AG08395 (cell line): ENCODE data around the gene BRAT1.

Experiments
- DNase-seq: peaks from one replicate; pipeline ENCODE4 v3.0.0; 2012; ENCODE audit warnings: mixed read lengths, low spot score

The BRAT1 gene

DNA sequence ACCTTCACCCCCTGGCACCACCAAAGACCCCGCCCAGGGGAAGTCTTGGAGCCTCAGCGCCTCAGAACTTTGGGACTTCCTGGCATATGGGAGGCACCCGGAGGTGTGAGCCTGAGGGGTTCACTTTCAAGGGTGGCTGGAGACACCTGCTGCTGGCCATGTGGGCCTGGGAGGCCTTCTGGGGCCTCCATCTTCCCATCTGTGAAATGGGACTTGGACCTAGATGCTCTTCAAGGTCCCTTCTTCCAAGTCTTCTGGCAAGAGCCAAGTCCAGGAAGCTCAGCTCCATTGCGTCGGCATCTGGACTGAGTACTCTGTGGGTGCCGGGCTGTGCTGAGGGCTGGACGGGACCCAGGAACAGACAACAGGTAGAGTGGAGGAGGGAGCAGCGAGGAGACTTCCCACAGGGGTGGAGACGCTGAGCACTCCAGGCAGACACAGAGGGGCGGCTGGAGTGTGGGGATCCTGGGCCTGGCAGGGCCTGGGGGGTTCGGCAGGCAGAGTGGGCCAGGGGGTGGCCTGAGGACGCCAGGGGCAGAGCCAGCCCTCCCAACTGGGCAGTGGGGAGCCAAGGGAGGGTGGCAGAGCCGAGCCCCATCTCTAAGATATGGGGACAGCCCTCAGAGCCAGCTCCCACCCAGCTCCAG, 45.1 kb downstream of the BRAT1 start:
- no peak for DNase-seq

GRCh38 chr7:2509298-2509906, 45.9 kb downstream of the BRAT1 start:
- DNase-seq: no peak

DNA sequence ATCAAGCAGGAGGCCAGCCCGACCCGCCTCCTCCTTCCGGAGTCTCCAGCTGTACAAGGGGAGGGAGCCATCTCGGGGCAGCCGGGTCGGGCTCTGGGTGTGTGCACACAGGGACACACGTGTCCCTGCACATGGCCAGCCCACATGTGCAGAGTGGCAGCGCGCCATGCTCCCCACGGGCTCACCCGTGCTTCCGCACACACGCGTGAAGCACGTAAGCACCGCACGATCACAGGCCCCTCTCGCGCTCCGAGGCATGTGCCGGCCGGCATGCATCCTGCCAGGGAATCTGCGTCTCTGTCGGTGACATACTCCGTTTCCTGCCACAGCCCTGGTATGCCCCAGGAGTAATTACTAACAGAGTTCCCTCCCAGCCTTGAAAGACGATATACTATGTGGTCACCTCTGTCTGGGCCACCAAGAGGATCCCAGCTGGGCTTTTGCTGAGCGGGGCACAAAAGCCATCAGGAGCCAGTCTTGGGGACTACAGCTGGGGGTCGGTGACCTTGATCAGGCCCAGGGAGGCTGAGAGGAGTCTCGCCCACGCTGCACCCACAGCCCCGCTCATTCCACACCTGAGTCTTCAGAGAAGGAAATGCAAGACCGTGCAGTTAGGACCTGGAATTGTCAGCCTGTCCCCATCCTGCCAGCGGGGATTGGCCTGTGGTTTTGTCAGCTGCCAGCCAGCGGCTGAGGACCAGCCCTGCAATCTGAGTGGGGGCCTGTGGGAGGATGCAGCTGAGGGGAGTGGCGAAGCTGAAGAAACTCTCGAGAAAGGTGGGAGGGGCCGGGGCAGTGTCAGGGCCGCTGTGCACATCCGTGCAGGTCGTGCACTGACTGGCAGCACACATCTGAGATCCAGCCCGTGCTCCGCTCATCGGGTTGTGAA, 46.8 kb downstream of the BRAT1 start:
- peak; percentile 84 for DNase-seq

- no peak for DNase-seq
These were observed 47.4 kb downstream of the BRAT1 start for GRCh38 chr7:2507917-2508306.

DNA sequence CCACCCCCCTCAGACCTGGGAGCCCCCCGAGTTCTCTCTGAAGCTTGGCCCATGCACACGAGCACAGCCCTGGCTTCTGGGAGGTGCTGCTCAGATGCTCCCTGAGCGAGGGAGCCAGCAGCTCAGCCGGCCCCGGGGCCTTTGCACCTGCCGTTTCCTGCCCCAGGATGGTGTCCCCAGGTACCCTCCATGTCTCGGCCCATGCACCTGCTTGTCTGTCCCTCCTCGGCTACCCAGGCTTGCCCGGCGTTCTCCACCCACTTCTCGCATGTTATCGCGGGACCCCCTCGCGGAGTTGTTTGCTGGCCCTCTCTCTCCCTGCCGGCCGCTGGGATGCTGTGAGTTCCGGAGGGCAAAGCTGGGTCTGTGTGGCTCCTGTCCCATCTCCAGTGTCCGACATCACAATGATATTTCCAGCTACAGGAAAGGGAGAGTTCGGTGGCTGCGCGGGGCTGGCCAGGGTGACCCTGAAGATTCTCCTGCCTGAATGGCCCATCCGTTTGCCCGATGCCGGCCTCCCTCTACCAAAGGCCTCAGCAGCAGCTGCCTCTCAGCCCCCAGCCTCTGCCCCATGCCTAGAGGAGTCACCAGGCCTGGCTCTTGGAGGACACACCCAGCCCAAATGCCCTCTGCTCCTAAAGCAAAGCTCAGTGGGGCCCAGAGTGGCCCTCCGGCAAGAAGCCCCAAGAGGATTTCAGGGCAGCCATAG, 48.0 kb downstream of the BRAT1 start:
- DNase-seq: no peak

DNA sequence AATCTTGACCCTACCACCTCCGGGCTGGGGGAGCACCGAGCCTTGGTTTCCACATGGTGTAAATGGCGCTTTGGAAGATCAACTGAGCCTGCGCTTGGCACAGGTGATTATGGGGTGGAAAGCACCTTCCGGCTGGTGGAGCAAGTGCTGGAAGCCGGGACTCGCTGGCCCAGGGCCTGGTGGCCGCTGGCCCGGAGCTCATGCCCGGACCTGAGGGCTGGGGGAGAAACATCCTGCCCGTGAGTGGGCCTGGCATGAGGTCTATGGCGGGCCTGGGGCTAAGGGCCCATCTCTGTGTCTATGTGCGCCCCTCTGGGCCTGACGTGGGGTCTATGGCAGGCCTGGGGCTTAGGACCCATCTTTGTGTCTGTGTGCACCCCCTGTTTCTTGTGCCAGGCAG, 49.9 kb downstream of the BRAT1 start:
- no peak for DNase-seq

DNA sequence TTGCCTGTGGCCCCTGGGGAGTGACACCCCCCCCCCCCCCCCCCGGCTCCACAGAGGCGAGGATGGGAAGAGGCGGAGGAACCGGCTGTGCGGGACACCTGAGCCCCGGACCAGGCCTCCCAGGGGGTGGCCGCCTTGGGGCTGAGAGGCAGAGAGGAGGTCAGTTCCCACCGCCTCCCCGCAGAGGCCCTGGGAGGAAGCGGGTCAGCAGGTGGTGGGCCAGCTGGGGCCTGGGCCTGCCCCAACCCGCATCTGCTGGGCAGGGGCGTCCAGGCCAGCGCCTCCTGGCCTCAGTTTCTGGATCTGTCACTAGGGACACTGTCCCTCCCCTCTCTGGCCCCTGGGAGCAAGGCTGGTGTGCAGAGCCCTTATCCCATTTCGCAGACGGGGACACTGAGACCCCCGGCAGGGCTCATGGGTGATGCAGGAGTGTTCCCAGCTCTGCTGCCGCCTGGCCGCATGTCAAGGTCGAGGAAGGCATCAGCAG, 50.4 kb downstream of the BRAT1 start:
- DNase-seq: no peak

GRCh38 chr7:2504128-2504888, 51.0 kb downstream of the BRAT1 start:
- no peak for DNase-seq

DNA sequence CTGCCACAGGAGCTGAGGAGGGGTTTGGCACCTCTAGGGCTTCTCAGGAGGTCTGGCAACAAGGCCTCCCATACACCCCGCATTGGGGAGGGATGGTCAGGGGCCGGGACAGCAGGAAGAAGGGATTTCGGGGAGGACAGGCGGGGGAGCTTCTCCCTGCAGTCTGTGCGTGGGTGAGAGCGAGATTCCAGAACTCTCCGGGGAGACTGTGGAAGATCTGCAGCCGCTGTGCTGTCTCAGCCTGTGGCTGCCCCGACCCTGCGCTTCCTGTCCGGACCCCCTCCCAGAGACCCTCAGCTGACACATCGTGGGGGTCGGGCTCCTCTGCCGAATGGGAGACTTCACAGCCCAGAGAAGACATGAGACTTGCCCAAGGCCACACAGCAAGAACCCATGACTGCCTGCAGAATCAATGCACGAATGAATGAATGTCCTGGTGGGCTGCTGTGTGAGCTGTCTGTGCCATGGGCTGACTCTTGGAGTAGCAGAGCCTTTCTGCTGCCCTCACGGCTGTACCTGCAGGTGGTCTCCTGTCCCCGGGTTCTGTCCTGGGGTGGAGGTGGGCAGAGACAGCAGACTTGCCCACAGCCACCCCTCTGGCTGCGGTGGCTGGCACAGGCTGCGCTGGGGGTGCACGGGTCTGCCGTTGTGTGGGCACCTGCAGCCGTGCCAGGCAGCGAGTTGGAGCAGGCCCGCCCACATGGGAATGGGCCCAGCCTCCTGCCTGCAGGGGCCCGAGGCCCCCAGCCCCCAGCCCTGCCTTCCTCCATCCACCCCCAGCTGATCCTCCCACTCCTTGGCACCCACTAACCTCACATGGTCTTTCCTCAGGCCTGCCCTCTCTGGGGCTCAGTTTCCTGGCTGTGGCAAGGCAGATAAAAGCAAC, 52.0 kb downstream of the BRAT1 start:
- no peak for DNase-seq

GRCh38 chr7:2502647-2502966, 52.7 kb downstream of the BRAT1 start:
- DNase-seq: no peak

- no peak for DNase-seq
These were observed 53.2 kb downstream of the BRAT1 start for GRCh38 chr7:2501947-2502646.

- DNase-seq: no peak
These were observed 54.6 kb downstream of the BRAT1 start for GRCh38 chr7:2500701-2501100.

- DNase-seq: no peak
These were observed 55.4 kb downstream of the BRAT1 start for GRCh38 chr7:2499719-2500430.

DNA sequence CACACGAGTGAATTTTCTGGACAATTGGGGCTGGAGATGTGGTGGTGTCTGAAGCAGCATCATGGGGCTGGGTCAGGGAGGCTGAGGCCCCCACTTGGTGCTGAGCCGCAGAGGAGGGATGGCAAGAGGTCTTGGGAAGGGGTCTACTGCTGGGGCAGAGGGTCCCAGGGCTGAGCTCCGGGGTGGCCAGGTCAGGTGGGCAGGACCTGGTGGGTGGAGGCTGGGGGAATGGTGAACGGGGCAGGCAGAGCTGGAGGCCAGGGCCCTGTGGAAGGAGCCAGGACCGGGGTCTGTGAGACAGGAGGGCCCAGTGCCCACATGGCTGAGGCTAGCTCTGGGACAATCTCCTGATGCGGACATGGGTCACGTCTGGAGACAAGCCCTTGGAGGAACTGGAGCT, 56.1 kb downstream of the BRAT1 start:
- no peak for DNase-seq

DNA sequence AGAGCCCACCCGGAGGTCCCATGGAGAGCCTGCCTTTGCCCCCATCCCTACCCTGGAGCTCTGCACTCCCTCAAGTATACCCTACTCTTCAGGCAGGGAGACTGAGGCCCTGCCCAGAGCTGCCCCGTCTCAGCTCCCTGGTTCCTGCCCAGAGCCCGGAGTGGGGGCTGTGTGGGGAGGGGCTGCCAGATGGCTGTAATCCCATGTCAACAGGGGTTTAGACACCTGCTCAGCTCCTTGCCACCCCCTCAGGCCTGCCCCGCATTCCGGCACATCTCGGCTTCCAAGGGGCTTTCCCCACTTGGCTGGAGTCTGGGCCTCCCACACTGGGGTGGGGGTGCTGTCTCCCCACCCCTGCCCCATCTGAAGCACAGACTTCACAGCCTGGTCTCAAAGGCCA, 56.6 kb downstream of the BRAT1 start:
- no peak for DNase-seq

GRCh38 chr7:2497500-2498336, 57.6 kb downstream of the BRAT1 start:
- DNase-seq: no peak

DNA sequence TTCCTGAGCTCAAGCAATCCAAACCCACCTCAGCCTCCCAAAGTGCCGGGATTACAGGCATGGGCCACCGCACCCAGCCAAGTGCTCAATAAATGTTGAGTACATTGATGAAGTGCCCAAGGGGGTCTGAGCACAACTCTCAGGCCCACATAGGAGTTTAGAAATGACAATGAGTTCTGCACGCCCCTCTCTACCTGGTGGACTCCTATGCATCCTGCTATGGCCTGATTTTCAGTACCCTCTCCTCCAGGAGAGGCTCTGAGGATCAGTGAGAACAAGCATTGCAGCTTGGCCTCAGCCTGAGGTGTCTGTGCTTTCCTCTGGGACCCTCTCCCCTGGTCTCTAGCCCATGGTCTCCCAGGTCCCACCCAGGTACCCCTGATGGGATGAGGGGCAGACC, 58.3 kb downstream of the BRAT1 start:
- DNase-seq: no peak

DNA sequence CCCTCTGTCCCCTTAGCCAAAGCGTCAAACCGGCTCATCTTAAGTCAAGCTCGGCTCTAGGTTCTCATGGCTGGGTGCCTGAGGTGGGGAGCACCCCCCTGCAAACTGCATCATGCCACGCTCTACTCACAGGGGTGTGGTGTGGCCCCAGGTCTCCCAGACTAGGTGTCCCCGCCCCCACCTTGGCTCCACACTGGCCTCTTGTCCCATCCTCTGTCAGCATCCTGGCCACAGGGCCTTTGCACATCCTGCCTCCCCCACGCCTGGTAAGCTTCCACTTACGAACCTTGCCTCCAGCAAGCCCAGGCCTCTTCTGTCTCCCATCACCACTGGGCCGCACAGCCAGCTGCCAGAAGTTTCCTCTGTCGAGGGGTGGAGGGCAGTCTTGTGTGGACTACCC, 58.9 kb downstream of the BRAT1 start:
- no peak for DNase-seq
